Astrocyte of the cerebellum (primary cell): ENCODE measurements around the gene ZNF213.
A peak's percentile ranks its signal among the peaks of the same experiment; 100 is the strongest.
"Not testable (repeated sequence)": the region's sequence is repeated elsewhere in the genome, so short reads cannot be mapped to it uniquely, and the experiment has no call there.

ENCODE experiments used
- DNase-seq: peaks from one replicate; pipeline ENCODE4 v3.0.0-alpha.2; 2011; ENCODE audit warnings: low read depth
- H3K4me3 ChIP-seq: 2 replicates; pipeline ENCODE4 v1.5.1; 2011; ENCODE audit warnings: mild to moderate bottlenecking, low read depth, low read length, moderate library complexity
- in situ Hi-C: cut with HindIII; loops from 2 replicates; pipeline ENCODE4 v1.10.0; 2017; ENCODE audit warnings: low sequenced_read_pairs
- TF ChIP-seq, protein P1 (sequence below): IDR thresholded peaks from 2 replicates; pipeline ENCODE4 v1.5.1; 2012; ENCODE audit warnings: low read length, low read depth, moderate library complexity, mild to moderate bottlenecking; ENCODE audit errors: missing control alignments

ZNF213 gene

DNA sequence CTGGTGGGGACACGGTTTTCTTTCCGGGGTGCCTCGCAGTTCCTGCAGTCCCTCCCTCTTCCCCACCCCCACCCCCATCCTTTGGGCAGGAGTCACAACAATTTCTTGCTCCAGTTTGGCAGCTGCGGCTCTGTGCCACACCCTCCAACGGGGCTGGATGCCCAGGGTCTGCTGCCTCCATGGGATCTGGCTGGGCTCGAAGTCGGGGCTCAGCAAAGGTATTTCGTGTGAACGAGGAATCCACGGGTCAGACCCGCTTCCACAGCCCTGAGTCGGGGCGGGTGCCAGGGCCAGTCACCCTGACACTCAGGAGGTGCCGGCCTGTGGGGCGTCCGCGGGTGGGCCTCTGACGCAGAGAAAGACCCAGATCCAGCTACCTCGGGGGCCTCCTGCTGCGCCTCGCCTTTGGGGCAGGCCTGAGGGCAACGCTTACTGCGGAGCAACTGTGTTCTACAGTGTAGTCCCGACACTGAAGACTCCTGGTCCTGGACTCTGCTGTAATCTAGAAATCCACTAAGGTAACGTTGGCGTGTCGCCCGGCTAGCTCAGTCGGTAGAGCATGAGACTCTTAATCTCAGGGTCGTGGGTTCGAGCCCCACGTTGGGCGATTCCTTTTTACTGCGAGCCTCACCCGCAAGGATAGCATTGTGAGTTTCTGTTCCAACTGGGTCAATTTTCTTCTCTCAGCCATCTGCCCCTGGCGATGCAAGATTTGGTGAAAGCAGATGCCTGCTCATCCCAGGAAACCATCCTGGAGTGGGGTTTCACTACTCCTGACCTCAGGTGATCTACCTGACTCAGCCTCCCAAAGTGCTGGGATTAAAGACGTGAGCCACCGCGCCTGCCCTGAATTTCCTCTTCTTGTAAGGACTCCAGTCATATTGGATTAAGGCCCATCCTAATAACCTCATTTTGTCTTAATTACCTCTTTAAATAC lies 40.6 kb downstream of the ZNF213 start:
- DNase-seq, result no peak
- in situ Hi-C loops, result no loop called here
- no peak overlapping the region for H3K4me3 ChIP-seq

DNA sequence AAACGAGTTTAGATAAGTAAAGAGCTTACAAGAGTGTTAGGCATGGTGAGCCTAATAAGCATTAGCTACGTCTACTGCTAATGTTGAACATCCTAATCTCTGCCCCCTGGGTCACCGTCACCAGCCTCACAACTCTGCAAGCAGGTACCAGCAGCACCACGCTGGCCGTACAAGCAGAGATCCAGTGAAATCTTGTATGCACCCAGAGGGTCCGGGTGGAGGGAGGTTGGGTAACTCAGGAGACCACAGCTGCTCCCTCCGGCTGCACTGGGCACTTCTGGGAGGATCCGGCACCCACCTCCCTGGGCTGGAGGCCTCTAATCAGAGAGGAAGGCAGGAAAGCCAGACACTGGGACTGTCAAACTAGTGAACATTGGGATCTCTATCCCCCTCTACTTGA lies 44.8 kb downstream of the ZNF213 start:
- in situ Hi-C loops, result no loop called here
- DNase-seq, result no peak
- TF ChIP-seq, protein P1, sequence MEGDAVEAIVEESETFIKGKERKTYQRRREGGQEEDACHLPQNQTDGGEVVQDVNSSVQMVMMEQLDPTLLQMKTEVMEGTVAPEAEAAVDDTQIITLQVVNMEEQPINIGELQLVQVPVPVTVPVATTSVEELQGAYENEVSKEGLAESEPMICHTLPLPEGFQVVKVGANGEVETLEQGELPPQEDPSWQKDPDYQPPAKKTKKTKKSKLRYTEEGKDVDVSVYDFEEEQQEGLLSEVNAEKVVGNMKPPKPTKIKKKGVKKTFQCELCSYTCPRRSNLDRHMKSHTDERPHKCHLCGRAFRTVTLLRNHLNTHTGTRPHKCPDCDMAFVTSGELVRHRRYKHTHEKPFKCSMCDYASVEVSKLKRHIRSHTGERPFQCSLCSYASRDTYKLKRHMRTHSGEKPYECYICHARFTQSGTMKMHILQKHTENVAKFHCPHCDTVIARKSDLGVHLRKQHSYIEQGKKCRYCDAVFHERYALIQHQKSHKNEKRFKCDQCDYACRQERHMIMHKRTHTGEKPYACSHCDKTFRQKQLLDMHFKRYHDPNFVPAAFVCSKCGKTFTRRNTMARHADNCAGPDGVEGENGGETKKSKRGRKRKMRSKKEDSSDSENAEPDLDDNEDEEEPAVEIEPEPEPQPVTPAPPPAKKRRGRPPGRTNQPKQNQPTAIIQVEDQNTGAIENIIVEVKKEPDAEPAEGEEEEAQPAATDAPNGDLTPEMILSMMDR, result no peak
- H3K4me3 ChIP-seq, result no peak overlapping the region

More for the DNA sequence above, 40.6 kb downstream of the ZNF213 start:
- TF ChIP-seq, protein P1, result no peak

DNA sequence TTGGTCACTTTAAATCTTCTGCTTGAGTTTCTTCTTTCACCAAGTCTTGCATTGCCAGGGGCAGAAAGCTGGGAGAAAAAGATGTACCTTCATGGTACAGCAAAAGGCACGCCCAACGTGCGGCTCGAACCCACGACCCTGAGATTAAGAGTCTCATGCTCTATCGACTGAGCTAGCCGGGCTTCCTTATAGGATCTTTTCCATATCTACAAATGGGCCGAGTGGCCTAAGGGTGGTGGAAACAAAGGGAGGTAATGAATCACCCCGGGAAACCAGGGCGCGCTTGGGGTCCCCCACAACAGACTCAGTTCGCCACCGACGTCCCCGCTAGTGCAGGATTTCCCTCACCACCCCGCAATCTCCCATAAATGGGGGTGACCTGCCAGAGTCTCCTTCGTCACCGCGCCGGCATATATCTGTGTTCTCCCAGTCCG lies 45.6 kb downstream of the ZNF213 start:
- no peak for DNase-seq
- no peak overlapping the region for H3K4me3 ChIP-seq
- TF ChIP-seq, protein P1, result no peak
- in situ Hi-C loops, result no loop called here

DNA sequence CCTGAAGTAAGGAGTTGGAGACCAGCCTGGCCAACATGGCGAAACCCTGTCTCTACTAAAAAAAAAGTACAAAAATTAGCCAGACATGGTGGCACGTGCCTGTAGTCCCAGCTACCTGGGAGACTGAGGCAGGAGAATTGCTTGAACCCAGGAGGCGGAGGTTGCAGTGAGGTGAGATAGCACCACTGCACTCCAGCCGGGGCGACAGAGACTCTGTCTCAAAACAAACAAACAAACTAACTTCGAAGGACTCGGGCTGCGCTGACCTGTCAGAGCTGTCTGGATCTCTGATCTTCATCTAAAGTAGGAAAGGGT lies 47.4 kb downstream of the ZNF213 start:
- H3K4me3 ChIP-seq, DNase-seq, in situ Hi-C loops: not testable (repeated sequence)

DNA sequence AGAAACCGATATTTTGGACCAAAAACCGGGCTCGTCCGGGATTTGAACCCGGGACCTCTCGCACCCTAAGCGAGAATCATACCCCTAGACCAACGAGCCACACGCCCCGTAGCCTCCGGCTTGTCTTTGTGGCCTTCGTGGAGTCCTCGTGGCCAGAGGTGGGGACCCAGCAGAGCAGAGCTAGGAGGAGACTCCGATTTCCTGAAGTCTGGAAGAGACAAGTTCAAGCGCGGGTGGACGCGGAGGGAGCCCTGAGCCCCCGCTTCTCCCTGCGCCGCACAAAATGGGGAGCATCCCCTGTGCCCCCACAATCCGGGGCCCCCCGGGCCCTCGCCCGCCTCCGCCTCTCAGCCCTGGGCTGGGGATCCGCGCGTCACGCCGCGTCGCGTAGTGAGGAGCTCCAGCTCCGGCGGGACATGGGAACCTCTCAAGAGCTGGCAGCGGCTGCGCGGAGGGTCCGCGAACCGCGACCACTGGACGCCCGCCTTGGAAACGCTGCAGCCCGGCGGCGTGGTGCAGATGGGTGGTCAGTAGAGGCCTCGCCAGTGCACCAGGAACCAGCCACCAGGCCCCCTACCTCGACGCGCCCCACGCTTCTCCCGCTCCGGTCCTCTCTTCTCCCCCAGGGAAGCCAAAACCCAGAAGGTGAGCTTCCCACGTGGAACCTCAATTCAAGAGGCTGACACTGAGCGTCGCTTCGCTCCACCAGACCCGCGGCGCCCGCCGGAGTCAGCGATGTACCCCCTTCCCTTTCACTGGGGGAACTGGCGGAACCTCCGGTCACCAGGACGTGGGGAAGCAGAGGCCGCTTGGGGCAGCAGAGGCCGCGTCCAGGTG lies 48.0 kb downstream of the ZNF213 start:
- H3K4me3 ChIP-seq, result peak overlapping the region; percentile 43
- no peak for DNase-seq
- TF ChIP-seq, protein P1, result peak; percentile 46
- in situ Hi-C loops, result no loop called here

DNA sequence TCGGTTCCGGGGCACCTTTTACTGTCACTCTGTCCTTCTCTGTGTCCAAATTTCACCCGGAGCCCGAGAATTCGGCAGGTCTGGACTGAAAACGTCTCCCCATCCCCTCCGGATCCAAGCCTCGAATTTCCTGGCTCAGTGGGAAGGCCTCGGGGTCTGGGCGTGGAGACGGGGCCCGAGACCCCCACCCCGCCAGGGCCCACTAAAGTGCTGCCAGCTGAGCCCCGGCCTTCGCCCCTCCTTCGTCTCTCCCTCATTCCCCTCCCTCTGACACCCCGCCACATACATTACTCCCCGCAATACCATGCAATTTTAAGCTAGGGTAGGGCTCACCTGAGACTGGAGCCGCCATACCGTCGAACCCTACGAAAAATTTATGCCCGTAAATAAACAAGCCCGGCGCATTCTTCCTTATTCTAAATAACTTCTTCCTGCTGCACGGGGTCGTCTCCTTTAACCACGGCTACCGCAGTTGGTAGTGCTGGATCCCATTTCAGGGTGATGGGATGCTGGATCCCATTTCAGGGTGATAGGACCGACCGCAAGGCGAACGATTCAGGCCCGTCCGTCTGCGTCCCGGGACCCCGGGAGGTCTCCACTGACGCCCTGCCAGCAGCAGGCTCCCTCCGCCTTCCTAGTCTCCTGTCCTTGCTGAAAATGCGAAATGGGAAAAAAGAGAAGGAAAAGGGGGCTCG lies 48.8 kb downstream of the ZNF213 start:
- DNase-seq, result no peak
- in situ Hi-C loops, result no loop called here
- TF ChIP-seq, protein P1, result no peak
- peak overlapping the region; percentile 43 for H3K4me3 ChIP-seq
